Posterior vena cava (tissue), 2 donors: ENCODE data around the gene GIMAP1. TPM values are rescaled to one million over a fixed set of nuclear protein-coding genes. Genes with fewer than 3 reads are reported as not detected.

Experiments used
- total RNA-seq, 2 donors: library from RNA; stranded (reverse); fragmentation: NEBNext Ultra II Directional; extraction: Animal tissue kit (Norgen Biotek cat#: 25700); gene quantifications; one replicate each; pipeline ENCODE4 v1.2.1, GENCODE V29; 2021
- donor health status: DM: yes; HTN: yes; CAD: no.
- donor health status: DM: yes; HTN: yes; CAD: no.

The GIMAP1 gene
- total RNA-seq, 2 donors from 2014 or later, result 3.3 to 5.4 TPM

Other genes starting within 250 kb of the GIMAP1 start
- gene GIMAP7, start 201.7 kb upstream of the GIMAP1 start, total RNA-seq, result 10 to 100 TPM; 23.5 to 23.8 TPM
- 10 to 100 TPM; 30.1 to 40.4 TPM for gene GIMAP4, start 149.2 kb upstream of the GIMAP1 start, total RNA-seq
- 10 to 100 TPM; 24.5 to 33.3 TPM for gene GIMAP6, start 84.2 kb upstream of the GIMAP1 start, total RNA-seq
- 10 to 100 TPM in 1 of 2 donors, 1 to 10 TPM in 1; 8.3 to 12.2 TPM for gene GIMAP2, start 30.9 kb upstream of the GIMAP1 start, total RNA-seq
- 10 to 100 TPM; 13.8 to 17.4 TPM for gene GIMAP5, start 20.8 kb downstream of the GIMAP1 start, total RNA-seq
- 100 to 1,000 TPM in 1 of 2 donors, 10 to 100 TPM in 1; 65.3 to 110 TPM for gene TMEM176B, start 83.8 kb downstream of the GIMAP1 start, total RNA-seq
- 10 to 100 TPM; 47.2 to 70.7 TPM for gene TMEM176A, start 84.2 kb downstream of the GIMAP1 start, total RNA-seq
- gene AOC1, start 135.9 kb downstream of the GIMAP1 start, total RNA-seq, result under 1 TPM in 1 of 2 donors, not detected in 1; 0.46 TPM